ENCODE data around the gene TFDP2. TPM values are rescaled to one million over a fixed set of nuclear protein-coding genes. Genes with fewer than 3 reads are reported as not detected.

TFDP2 gene
- total and polyA plus RNA-seq, 11 donors: 18.3 to 80.9 (median 52.2) TPM

DNA sequence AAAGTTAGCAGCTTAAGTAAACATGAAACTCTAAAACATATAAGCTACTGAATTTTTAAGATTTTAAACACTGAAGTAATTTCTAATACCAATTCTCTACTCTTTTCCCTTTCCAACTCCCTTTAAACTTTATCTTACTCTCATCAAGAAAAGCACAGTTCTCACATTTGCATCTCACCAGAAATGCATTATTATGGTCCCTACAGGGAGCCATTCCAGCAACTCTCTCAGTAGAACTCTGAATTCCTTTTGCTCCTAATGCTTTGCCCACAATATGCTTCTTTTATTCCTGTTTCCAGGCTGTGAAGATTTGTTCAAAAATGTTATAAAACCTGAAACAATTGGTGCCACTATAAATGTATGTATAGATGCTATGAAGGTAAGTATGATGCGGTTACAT, 83.4 kb downstream of the TFDP2 start:
- H3K4me3 ChIP-seq: no peak overlapping the region
- no peaks in the 10 kb centered on the region for H3K27me3 ChIP-seq
- TF ChIP-seq, protein P1, sequence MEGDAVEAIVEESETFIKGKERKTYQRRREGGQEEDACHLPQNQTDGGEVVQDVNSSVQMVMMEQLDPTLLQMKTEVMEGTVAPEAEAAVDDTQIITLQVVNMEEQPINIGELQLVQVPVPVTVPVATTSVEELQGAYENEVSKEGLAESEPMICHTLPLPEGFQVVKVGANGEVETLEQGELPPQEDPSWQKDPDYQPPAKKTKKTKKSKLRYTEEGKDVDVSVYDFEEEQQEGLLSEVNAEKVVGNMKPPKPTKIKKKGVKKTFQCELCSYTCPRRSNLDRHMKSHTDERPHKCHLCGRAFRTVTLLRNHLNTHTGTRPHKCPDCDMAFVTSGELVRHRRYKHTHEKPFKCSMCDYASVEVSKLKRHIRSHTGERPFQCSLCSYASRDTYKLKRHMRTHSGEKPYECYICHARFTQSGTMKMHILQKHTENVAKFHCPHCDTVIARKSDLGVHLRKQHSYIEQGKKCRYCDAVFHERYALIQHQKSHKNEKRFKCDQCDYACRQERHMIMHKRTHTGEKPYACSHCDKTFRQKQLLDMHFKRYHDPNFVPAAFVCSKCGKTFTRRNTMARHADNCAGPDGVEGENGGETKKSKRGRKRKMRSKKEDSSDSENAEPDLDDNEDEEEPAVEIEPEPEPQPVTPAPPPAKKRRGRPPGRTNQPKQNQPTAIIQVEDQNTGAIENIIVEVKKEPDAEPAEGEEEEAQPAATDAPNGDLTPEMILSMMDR (IDR thresholded peaks at IDR 0.05): no peak
- no peak for TF ChIP-seq POLR2A (IDR thresholded peaks at IDR 0.05)
- peaks cover 0 to 6% (median 0%) of the 10 kb centered on the region in 12 donors for H3K9me3 ChIP-seq
- intact Hi-C loops (cut with DNase I): no loop called here
- 94 to 100% (median 96%) methylated on average over 1 of the region's 1 CpG for WGBS, 4 donors
- no peaks in the 10 kb centered on the region for H3K4me1 ChIP-seq
- ATAC-seq (no peak), DNase-seq (no peak)
- no peaks in the 10 kb centered on the region for H3K36me3 ChIP-seq
- no peak overlapping the region for H3K27ac ChIP-seq

DNA sequence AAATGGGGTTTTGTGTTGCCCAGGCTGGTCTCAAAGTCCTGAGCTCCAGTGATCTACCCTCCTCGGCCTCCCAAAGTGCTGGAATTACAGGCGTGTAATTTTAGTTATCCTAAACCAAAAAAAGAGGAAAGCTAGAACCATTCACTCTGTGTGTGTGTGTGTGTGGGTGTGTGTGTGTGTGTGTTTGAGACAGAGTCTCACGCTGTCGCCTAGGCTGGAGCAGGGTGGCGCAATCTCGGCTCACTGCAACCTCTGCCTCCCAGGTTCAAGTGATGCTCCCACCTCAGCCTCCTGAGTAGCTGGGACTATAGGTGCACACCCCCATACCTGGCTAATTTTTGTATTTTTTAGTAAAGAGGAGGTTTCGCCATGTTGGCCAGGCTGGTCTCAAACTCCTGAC, 84.0 kb downstream of the TFDP2 start:
- peaks cover 0 to 6% (median 0%) of the 10 kb centered on the region in 12 donors for H3K9me3 ChIP-seq
- no peaks in the 10 kb centered on the region for H3K4me1 ChIP-seq
- no peaks in the 10 kb centered on the region for H3K27me3 ChIP-seq
- no peak overlapping the region for H3K27ac ChIP-seq
- ATAC-seq (no peak), DNase-seq (no peak)
- no peak overlapping the region for H3K4me3 ChIP-seq
- 88 to 98% (median 93%) methylated on average over 7 of the region's 7 CpGs for WGBS, 4 donors
- H3K36me3 ChIP-seq: no peaks in the 10 kb centered on the region
- intact Hi-C loops (cut with DNase I): no loop called here
- TF ChIP-seq POLR2A (IDR thresholded peaks at IDR 0.05): no peak
- TF ChIP-seq, protein P1 (IDR thresholded peaks at IDR 0.05): no peak

GRCh38 chr3:142064454-142064853, 84.9 kb downstream of the TFDP2 start:
- Histone ChIP-seq H3K4me1 (no peaks in the 10 kb centered on the region), H3K9me3 (peaks cover 0 to 6% (median 0%) of the 10 kb centered on the region in 12 donors), H3K27ac (no peak overlapping the region), H3K36me3 (no peaks in the 10 kb centered on the region), H3K4me3 (no peak overlapping the region), H3K27me3 (no peaks in the 10 kb centered on the region)
- TF ChIP-seq, protein P1 (IDR thresholded peaks at IDR 0.05): no peak
- no peak for TF ChIP-seq POLR2A (IDR thresholded peaks at IDR 0.05)
- intact Hi-C loops (cut with DNase I): no loop called here
- 87 to 89% (median 88%) methylated on average over 3 of the region's 3 CpGs for WGBS, 4 donors
- no peak for ATAC-seq
- no peak for DNase-seq

GRCh38 chr3:142057331-142057725, 92.0 kb downstream of the TFDP2 start:
- no peak for DNase-seq
- intact Hi-C loops (cut with DNase I): no loop called here
- Histone ChIP-seq H3K36me3 (no peaks in the 10 kb centered on the region), H3K27ac (no peak overlapping the region), H3K9me3 (peaks cover 0 to 6% (median 0%) of the 10 kb centered on the region in 12 donors), H3K27me3 (no peaks in the 10 kb centered on the region), H3K4me3 (no peak overlapping the region), H3K4me1 (no peaks in the 10 kb centered on the region)
- no peak for ATAC-seq
- 72 to 83% (median 80%) methylated on average over 2 of the region's 2 CpGs for WGBS, 4 donors
- TF ChIP-seq POLR2A (IDR thresholded peaks at IDR 0.05): no peak
- TF ChIP-seq, protein P1 (IDR thresholded peaks at IDR 0.05): no peak
